IMR-90 (cell line): ENCODE data around the gene HYI. TPM values are rescaled to one million over a fixed set of nuclear protein-coding genes. Genes with fewer than 3 reads are reported as not detected.

Experiments used
- ATAC-seq: fragments of 200-7000 bp; cut with Tn5 transposase; 2 replicates; pipeline ENCODE4 v1.9.1; 2020; ENCODE audit warnings: low read depth, mild to moderate bottlenecking, moderate library complexity
- BruUV-seq: library from RNA; stranded (reverse); fragments of 400-500 nt; replicated peaks from 2 replicates; lab custom pipeline; 2021; lab: Mats Ljungman, UMichigan
- CTCF ChIA-PET: fragments of 300-600 bp; formaldehyde crosslinking; extraction: SDS; loops from one replicate; lab custom pipeline; 2021; ENCODE audit warnings: antibody characterized with exemption; lab: Yijun Ruan, JAX
- POLR2A ChIA-PET: fragments of 300-600 bp; sonication (Branson Sonifier 250); formaldehyde crosslinking; loops from one replicate; lab custom pipeline; 2022; ENCODE audit warnings: antibody characterized with exemption; ENCODE audit not compliant: unreplicated experiment; lab: Charles Lee
- DNase-seq: peaks from one replicate; pipeline ENCODE4 v3.0.0; 2013
- H2AFZ ChIP-seq: replicated peaks from 2 replicates; pipeline ENCODE3; 2013; ENCODE audit warnings: low read length, mild to moderate bottlenecking; ENCODE audit not compliant: poor library complexity
- H2AK5ac ChIP-seq: 2 replicates; pipeline ENCODE4 v1.6.1; 2013; ENCODE audit warnings: low read depth, low read length, inconsistent platforms
- H2AK9ac ChIP-seq: replicated peaks from 2 replicates; pipeline ENCODE3; 2013; ENCODE audit warnings: mild to moderate bottlenecking, low read depth, low read length, moderate library complexity; ENCODE audit not compliant: poor library complexity
- H2BK120ac ChIP-seq: 2 replicates; pipeline ENCODE4 v1.6.1; 2013; ENCODE audit warnings: low read depth, low read length, inconsistent platforms
- H2BK15ac ChIP-seq: 3 replicates; pipeline ENCODE4 v1.6.1; 2013; ENCODE audit warnings: low read depth, low read length, inconsistent platforms
- H2BK20ac ChIP-seq: 2 replicates; pipeline ENCODE4 v1.6.1; 2013; ENCODE audit warnings: low read depth, mild to moderate bottlenecking, inconsistent platforms, low read length, moderate library complexity
- H2BK5ac ChIP-seq: 2 replicates; pipeline ENCODE4 v1.6.1; 2013; ENCODE audit warnings: mild to moderate bottlenecking, low read depth, low read length, inconsistent platforms; ENCODE audit not compliant: poor library complexity, severe bottlenecking
- H3K14ac ChIP-seq: replicated peaks from 2 replicates; pipeline ENCODE4 v1.6.1; 2013; ENCODE audit warnings: low read depth, low read length, inconsistent platforms
- H3K18ac ChIP-seq: 2 replicates; pipeline ENCODE4 v1.6.1; 2013; ENCODE audit warnings: low read depth, low read length, control low read depth
- H3K23ac ChIP-seq: 2 replicates; pipeline ENCODE4 v1.6.1; 2013; ENCODE audit warnings: low read depth, low read length, inconsistent platforms
- H3K27ac ChIP-seq: 2 replicates; pipeline ENCODE4 v1.5.1; 2013; ENCODE audit warnings: mild to moderate bottlenecking, control low read depth, low read length; ENCODE audit not compliant: insufficient read depth
- H3K27me3 ChIP-seq: 2 replicates; pipeline ENCODE4 v1.6.1; 2013; ENCODE audit warnings: low read length; ENCODE audit not compliant: control insufficient read depth, insufficient read depth
- H3K36me3 ChIP-seq: 2 replicates; pipeline ENCODE4 v1.6.1; 2013; ENCODE audit warnings: low read length, mixed read lengths; ENCODE audit not compliant: control insufficient read depth, insufficient read depth
- H3K4ac ChIP-seq: 2 replicates; pipeline ENCODE4 v1.6.1; 2013; ENCODE audit warnings: low read depth, low read length, inconsistent platforms
- H3K4me1 ChIP-seq: 2 replicates; pipeline ENCODE4 v1.6.1; 2013; ENCODE audit warnings: low read length, mixed read lengths; ENCODE audit not compliant: control insufficient read depth, insufficient read depth
- H3K4me2 ChIP-seq: 2 replicates; pipeline ENCODE4 v1.6.1; 2013; ENCODE audit warnings: low read depth, mild to moderate bottlenecking, control low read depth, low read length, moderate library complexity
- H3K4me3 ChIP-seq: 2 replicates; pipeline ENCODE4 v1.5.1; 2013; ENCODE audit warnings: low read depth, mild to moderate bottlenecking, control low read depth, low read length, moderate library complexity; ENCODE audit not compliant: insufficient read depth
- H3K56ac ChIP-seq: 2 replicates; pipeline ENCODE4 v1.6.1; 2013; ENCODE audit warnings: low read length, inconsistent platforms; ENCODE audit not compliant: insufficient read depth; ENCODE audit errors: extremely low read depth
- H3K79me1 ChIP-seq, 2 experiments: 2 replicates each; pipeline ENCODE4 v1.6.1; 2013; ENCODE audit warnings: low read length in 2 of 2, inconsistent platforms in 1 of 2, low read depth in 1 of 2
- H3K9ac ChIP-seq: 2 replicates; pipeline ENCODE4 v1.6.1; 2013; ENCODE audit warnings: low read depth, low read length, control low read depth
- H3K9me1 ChIP-seq: 2 replicates; pipeline ENCODE4 v1.6.1; 2013; ENCODE audit warnings: low read length, inconsistent platforms; ENCODE audit not compliant: insufficient read depth
- H3K9me3 ChIP-seq: 2 replicates; pipeline ENCODE4 v1.6.1; 2013; ENCODE audit warnings: low read length; ENCODE audit not compliant: control insufficient read depth, insufficient read depth
- H4K20me1 ChIP-seq: 2 replicates; pipeline ENCODE4 v1.6.1; 2013; ENCODE audit warnings: low read length, inconsistent platforms; ENCODE audit not compliant: insufficient read depth
- H4K5ac ChIP-seq: 2 replicates; pipeline ENCODE4 v1.6.1; 2013; ENCODE audit warnings: mild to moderate bottlenecking, low read depth, low read length, control low read depth
- H4K8ac ChIP-seq, 2 experiments: 2 replicates each; pipeline ENCODE4 v1.6.1; 2013; ENCODE audit warnings: low read depth in 2 of 2, low read length in 2 of 2, control low read depth in 1 of 2, inconsistent platforms in 1 of 2
- H4K91ac ChIP-seq: 2 replicates; pipeline ENCODE4 v1.6.1; 2013; ENCODE audit warnings: low read depth, low read length, inconsistent platforms; ENCODE audit not compliant: insufficient read depth
- BHLHE40 ChIP-seq: fragments of 150-350 bp; IDR thresholded peaks from 2 replicates; pipeline ENCODE4 v1.6.1; 2016; ENCODE audit warnings: mild to moderate bottlenecking, low read depth, low read length
- CTCF ChIP-seq: conservative IDR thresholded peaks from 2 replicates; pipeline ENCODE4 v1.5.1; 2012; ENCODE audit warnings: mild to moderate bottlenecking, low read depth, low read length, improper control_type of control experiment
- FOS ChIP-seq: fragments of 150-350 bp; IDR thresholded peaks from 2 replicates; pipeline ENCODE4 v1.6.1; 2016; ENCODE audit warnings: low read depth, low read length
- MAFK ChIP-seq: IDR thresholded peaks from 2 replicates; pipeline ENCODE4 v1.6.1; 2012; ENCODE audit warnings: low read depth, low read length, improper control_type of control experiment
- MAZ ChIP-seq: IDR thresholded peaks from 2 replicates; pipeline ENCODE4 v1.6.1; 2012; ENCODE audit warnings: low read depth, mild to moderate bottlenecking, low read length, improper control_type of control experiment, moderate library complexity, borderline replicate concordance
- MXI1 ChIP-seq: IDR thresholded peaks from 2 replicates; pipeline ENCODE4 v1.6.1; 2012; ENCODE audit warnings: low read depth, mild to moderate bottlenecking, low read length, moderate library complexity, borderline replicate concordance
- NFE2L2 ChIP-seq: fragments of 150-350 bp; IDR thresholded peaks from 2 replicates; pipeline ENCODE4 v1.6.1; 2016; ENCODE audit warnings: low read depth, mild to moderate bottlenecking, low read length
- RAD21 ChIP-seq: IDR thresholded peaks from 2 replicates; pipeline ENCODE4 v1.6.1; 2012; ENCODE audit warnings: low read length, improper control_type of control experiment
- RCOR1 ChIP-seq: IDR thresholded peaks from 2 replicates; pipeline ENCODE4 v1.6.1; 2012; ENCODE audit warnings: mild to moderate bottlenecking, low read length, improper control_type of control experiment; ENCODE audit not compliant: insufficient replicate concordance
- RFX5 ChIP-seq: IDR thresholded peaks from 2 replicates; pipeline ENCODE4 v1.8.0; 2012; ENCODE audit warnings: low read depth, mild to moderate bottlenecking, low read length, moderate library complexity
- SMC3 ChIP-seq: fragments of 150-350 bp; IDR thresholded peaks from 2 replicates; pipeline ENCODE4 v1.6.1; 2016; ENCODE audit warnings: low read depth, mild to moderate bottlenecking, antibody characterized with exemption, low read length, moderate library complexity
- WGBS, 2 experiments: methylation state at CpG; one replicate each; pipeline versions ENCODE4 v1.1.5 to v1.1.7; 2013; ENCODE audit warnings: missing lambda C conversion rate in 2 of 2; ENCODE audit not compliant: insufficient read length in 1 of 2; ENCODE audit errors: extremely low coverage in 2 of 2; 5-methylcytosine and 5-hydroxymethylcytosine counted together
- dilution Hi-C: fragments of 300-500 bp; cut with HindIII; formaldehyde crosslinking; loops from one replicate; pipeline ENCODE4 v1.14.3; 2018; ENCODE audit warnings: low sequenced_read_pairs; ENCODE audit not compliant: unreplicated experiment
- in situ Hi-C: fragments of 300-500 bp; cut with MboI; formaldehyde crosslinking; loops from 3 replicates; pipeline ENCODE4 v1.14.3; 2019; ENCODE audit warnings: low sequenced_read_pairs, inconsistent platforms, mixed read lengths
- intact Hi-C: fragments of 100-400 bp; cut with micrococcal nuclease; formaldehyde crosslinking; loops from 2 replicates; pipeline ENCODE4 v1.10.0; 2022
- polyA plus RNA-seq, 3 experiments: library from polyadenylated mRNA; depleted of rRNA; stranded (reverse); fragments of >200 nt; gene quantifications; 2 replicates each; pipeline ENCODE4 v1.2.3, GENCODE V29; 2012; ENCODE audit warnings: low replicate concordance in 1 of 3
- total RNA-seq: library from RNA; depleted of rRNA; stranded (reverse); fragments of >200 nt; gene quantifications from 2 replicates; pipeline ENCODE4 v1.2.3, GENCODE V29; 2012

HYI gene
- total and polyA plus RNA-seq, 2 of the 4 experiments (the other 2 are of a cell fraction), result 21.5 to 53.7 TPM

DNA sequence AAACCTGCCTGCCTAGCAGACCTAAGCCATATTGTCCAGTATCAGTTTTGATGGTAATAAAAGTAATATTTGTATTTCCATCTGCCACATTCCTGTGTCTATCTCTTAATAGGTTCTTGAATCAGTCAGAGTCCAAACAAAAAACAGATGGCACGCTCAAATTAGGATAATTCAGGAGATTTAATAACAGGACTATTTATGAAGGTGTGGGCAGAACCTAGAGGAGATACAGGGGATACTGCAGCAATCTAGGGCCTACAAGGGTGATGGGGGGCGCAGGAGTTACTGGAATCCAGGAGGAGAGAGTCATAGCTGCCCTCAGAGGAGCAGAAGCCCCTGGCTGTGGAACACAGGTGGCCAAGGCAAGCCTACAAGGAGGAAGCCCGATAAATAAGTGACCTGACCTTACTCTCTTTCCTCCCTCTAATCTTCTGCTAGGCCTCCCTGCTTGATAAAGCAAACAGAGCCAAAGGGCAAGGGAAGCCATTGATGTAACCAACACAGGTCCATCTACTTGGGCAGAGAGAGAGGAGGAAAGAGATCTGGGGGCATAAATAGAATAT is 11.9 kb upstream of the HYI start:
- Histone ChIP-seq H3K18ac (no peak overlapping the region; the same call in 1 of the 2 replicates), H3K56ac (no peak overlapping the region), H2AK5ac (peak overlapping the region; percentile 72), H4K20me1 (no peaks in the 10 kb centered on the region), H3K36me3 (no peaks in the 10 kb centered on the region), H2BK5ac (peak overlapping the region; percentile 23), H2AFZ (peak overlapping the region; percentile 75), H3K4me2 (no peak overlapping the region), H3K23ac (peak overlapping the region; percentile 39; the same call in 1 of the 2 replicates), H2BK120ac (peak overlapping the region; percentile 23), H2BK20ac (peak overlapping the region; percentile 76; the same call in 1 of the 2 replicates), H3K9ac (no peak overlapping the region), H3K9me1 (peaks cover 2% of the 10 kb centered on the region; the same call in 1 of the 2 replicates), H3K4me1 (peaks cover 4% of the 10 kb centered on the region; the same call in 1 of the 2 replicates), H3K27me3 (no peaks in the 10 kb centered on the region), H4K91ac (0 out of 2 replicates have a peak overlapping the region, but pooled peaks have one; percentile 48), H3K27ac (no peak overlapping the region; the same call in 1 of the 2 replicates), H2AK9ac (peak overlapping the region; percentile 79), H4K5ac (no peak overlapping the region), H4K8ac (peak overlapping the region; percentile 50 to 73; a peak in 2 of 4 replicates), H3K79me1 (no peaks in the 10 kb centered on the region), H2BK15ac (peak overlapping the region; percentile 34; the same call in 1 of the 3 replicates), H3K9me3 (peaks cover 3% of the 10 kb centered on the region; the same call in 1 of the 2 replicates), H3K14ac (peak overlapping the region; percentile 50), H3K4me3 (no peak overlapping the region), H3K4ac (peak overlapping the region; percentile 72)
- no CpG with 5 or more reads among the region's 3 CpGs for WGBS, 2 experiments
- intact Hi-C loops, result no loop called here
- TF ChIP-seq CTCF (no peak), MAFK (no peak), RAD21 (no peak), BHLHE40 (no peak), NFE2L2 (no peak), RCOR1 (no peak), MAZ (no peak), FOS (no peak), RFX5 (no peak), MXI1 (no peak), SMC3 (no peak)
- BruUV-seq, result no TSS peak
- no peak for ATAC-seq
- in situ Hi-C loops, result no loop called here
- ChIA-PET POLR2A (no interaction called here), CTCF (no interaction called here)
- dilution Hi-C loops, result no loop called here
- no peak for DNase-seq
